GM23338 (cell line): Measurements from ENCODE around the gene ITPR2. TPM values are rescaled to one million over a fixed set of nuclear protein-coding genes. Genes with fewer than 3 reads are reported as not detected.

Source experiments
- ATAC-seq: fragments of 200-7000 bp; cut with Tn5 transposase; 3 replicates; pipeline ENCODE4 v1.9.1; 2020
- DNase-seq: peaks from one replicate; pipeline ENCODE4 v3.0.0-alpha.2; 2015; ENCODE audit warnings: low spot score
- H2AFZ ChIP-seq: fragments of 200-600 bp; sonication (generic); 2 replicates; pipeline ENCODE4 v1.8.0; 2016; ENCODE audit warnings: antibody characterized with exemption, mild to moderate bottlenecking, moderate library complexity
- H3F3A ChIP-seq: fragments of 200-600 bp; sonication (generic); replicated peaks from 2 replicates; pipeline ENCODE4 v1.8.0; 2017; ENCODE audit warnings: antibody characterized with exemption, mixed run types, low read depth
- H3K27ac ChIP-seq: fragments of 200-600 bp; sonication (generic); 2 replicates; pipeline ENCODE4 v1.6.1; 2016; ENCODE audit warnings: low read depth
- H3K27me3 ChIP-seq: fragments of 200-600 bp; sonication (generic); 2 replicates; pipeline ENCODE4 v1.8.0; 2016; ENCODE audit warnings: mild to moderate bottlenecking, mixed run types, moderate library complexity; ENCODE audit not compliant: insufficient read depth
- H3K36me3 ChIP-seq: fragments of 200-600 bp; sonication (generic); 2 replicates; pipeline ENCODE4 v1.8.0; 2016; ENCODE audit warnings: mild to moderate bottlenecking; ENCODE audit not compliant: insufficient read depth
- H3K4me1 ChIP-seq: fragments of 200-600 bp; sonication (generic); 2 replicates; pipeline ENCODE4 v1.8.0; 2016; ENCODE audit warnings: mild to moderate bottlenecking, moderate library complexity; ENCODE audit not compliant: insufficient read depth
- H3K4me2 ChIP-seq: fragments of 200-600 bp; sonication (generic); 2 replicates; pipeline ENCODE4 v1.7.1; 2017; ENCODE audit warnings: mixed run types
- H3K4me3 ChIP-seq: fragments of 200-600 bp; sonication (generic); 2 replicates; pipeline ENCODE4 v1.6.1; 2016; ENCODE audit warnings: mixed run types
- H3K79me2 ChIP-seq: fragments of 200-600 bp; sonication (generic); replicated peaks from 2 replicates; pipeline ENCODE4 v1.8.0; 2017; ENCODE audit warnings: mild to moderate bottlenecking; ENCODE audit not compliant: insufficient read depth
- H3K9me2 ChIP-seq: fragments of 200-600 bp; sonication (generic); 2 replicates; pipeline ENCODE4 v1.8.0; 2017; ENCODE audit not compliant: insufficient read depth
- H4K20me1 ChIP-seq: fragments of 200-600 bp; sonication (generic); replicated peaks from 2 replicates; pipeline ENCODE4 v1.8.0; 2017; ENCODE audit warnings: mild to moderate bottlenecking; ENCODE audit not compliant: insufficient read depth
- H3K27ac Mint-ChIP-seq: 2 replicates; pipeline ENCODE4 v1.8.0; 2020; ENCODE audit warnings: inconsistent platforms, mild to moderate bottlenecking, moderate library complexity, mixed read lengths
- H3K27me3 Mint-ChIP-seq: 3 replicates; pipeline ENCODE4 v1.8.0; 2022; ENCODE audit warnings: low read depth, mild to moderate bottlenecking, moderate library complexity, mixed read lengths, inconsistent platforms; ENCODE audit not compliant: insufficient read depth, poor library complexity
- H3K36me3 Mint-ChIP-seq: 3 replicates; pipeline ENCODE4 v1.8.0; 2021; ENCODE audit warnings: low read depth, mild to moderate bottlenecking, inconsistent platforms, moderate library complexity, mixed read lengths
- H3K4me1 Mint-ChIP-seq: 3 replicates; pipeline ENCODE4 v1.8.0; 2020; ENCODE audit warnings: mild to moderate bottlenecking, inconsistent platforms, mixed read lengths
- H3K4me3 Mint-ChIP-seq: 3 replicates; pipeline ENCODE4 v1.8.0; 2021; ENCODE audit warnings: moderate library complexity, mild to moderate bottlenecking, inconsistent platforms, mixed read lengths
- H3K9me3 Mint-ChIP-seq: 3 replicates; pipeline ENCODE4 v1.8.0; 2020; ENCODE audit warnings: moderate library complexity, mild to moderate bottlenecking, inconsistent platforms, mixed read lengths
- CREB1 ChIP-seq: fragments of 250-450 bp; sonication (Bioruptor Pico); IDR thresholded peaks from 2 replicates; pipeline ENCODE4 v1.5.0; 2020; ENCODE audit warnings: low read depth, mild to moderate bottlenecking, moderate library complexity
- EZH2 ChIP-seq: fragments of 200-600 bp; sonication (generic); IDR thresholded peaks from one replicate; pipeline ENCODE4 v1.8.0; 2017; ENCODE audit warnings: antibody characterized with exemption, mild to moderate bottlenecking, low read depth; ENCODE audit not compliant: unreplicated experiment
- EZH2phosphoT487 ChIP-seq: fragments of 200-600 bp; sonication (generic); IDR thresholded peaks from one replicate; pipeline ENCODE4 v1.8.1; 2018; ENCODE audit warnings: antibody characterized with exemption; ENCODE audit not compliant: unreplicated experiment
- POLR2AphosphoS5 ChIP-seq: IDR thresholded peaks from 2 replicates; pipeline ENCODE4 v1.6.1; 2016; ENCODE audit warnings: antibody characterized with exemption, low read depth
- ZNF331 ChIP-seq: fragments of 250-450 bp; sonication (Bioruptor Pico); IDR thresholded peaks from 2 replicates; pipeline ENCODE4 v1.5.0; 2020; ENCODE audit warnings: low read depth, mild to moderate bottlenecking, moderate library complexity
- polyA plus RNA-seq: library from polyadenylated mRNA; unstranded; fragments of >200 nt; fragmentation: Nextera tagmentation; extraction: Ambion mirVana; gene quantifications from 2 replicates; pipeline ENCODE4 v1.2.1, GENCODE V29; 2016
- total RNA-seq: library from RNA; depleted of rRNA; stranded (reverse); fragments of >200 nt; shearing (Covaris generic); gene quantifications from 2 replicates; pipeline ENCODE4 v1.2.3, GENCODE V29; 2014
- TF ChIP-seq, protein P1 (sequence below), 2 experiments: fragments of 200-600 bp in 1 of 2; sonication (generic) in 1 of 2; conservative IDR thresholded peaks; 2 replicates each; pipeline versions ENCODE4 v1.5.1 to v1.6.1; 2016 to 2017; ENCODE audit warnings: antibody characterized with exemption in 2 of 2, low read depth in 2 of 2, mild to moderate bottlenecking in 2 of 2, moderate library complexity in 1 of 2
- TF ChIP-seq, protein P2 (sequence below): fragments of 250-450 bp; sonication (Bioruptor Pico); IDR thresholded peaks from 2 replicates; pipeline ENCODE4 v1.5.0; 2020; ENCODE audit warnings: mild to moderate bottlenecking, moderate library complexity
- TF ChIP-seq, protein P3 (sequence below): IDR thresholded peaks from 2 replicates; pipeline ENCODE4 v1.6.1; 2016; ENCODE audit warnings: antibody characterized with exemption

The ITPR2 gene
- total and polyA plus RNA-seq, 2 experiments from 2014 or later, result 44.5 to 65.2 TPM

DNA sequence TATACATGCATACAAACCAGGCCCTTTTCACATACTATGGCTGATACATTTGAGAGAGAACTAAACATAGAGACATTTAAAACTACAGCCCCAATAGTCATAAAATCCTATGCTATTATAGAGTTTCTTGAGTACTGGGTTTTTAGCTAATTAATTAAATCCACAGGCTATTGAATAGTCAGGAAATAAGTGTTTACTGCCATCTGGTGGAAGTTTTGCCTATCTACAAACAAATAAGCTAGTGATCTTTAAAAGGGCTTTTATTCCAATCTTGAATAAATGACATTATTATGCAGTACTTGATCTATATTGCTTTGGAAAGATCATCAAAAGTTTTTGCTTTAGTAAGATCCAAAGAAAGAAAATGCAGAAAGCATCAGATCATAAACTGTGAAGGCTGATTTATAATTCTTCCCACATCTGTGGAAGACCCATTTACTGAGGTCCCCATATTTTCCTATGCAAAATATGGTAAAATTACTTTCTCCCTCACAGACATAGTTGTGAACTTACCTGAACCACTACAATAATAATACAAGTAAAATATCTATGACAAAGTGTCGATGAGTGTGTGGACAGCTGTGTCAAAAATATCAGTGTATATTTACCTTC is 131.3 kb downstream of the ITPR2 start:
- H3K9me3 Mint-ChIP-seq, result no peaks in the 10 kb centered on the region; the same call in 2 of the 3 replicates
- H3K36me3 Mint-ChIP-seq, result peaks cover 23% of the 10 kb centered on the region
- no peaks in the 10 kb centered on the region for H3F3A ChIP-seq
- H3K4me3 ChIP-seq, result no peak overlapping the region
- no peak overlapping the region for H3K4me2 ChIP-seq
- H3K27me3 ChIP-seq, result no peaks in the 10 kb centered on the region
- peak overlapping the region; percentile 8; the same call in 1 of the 2 replicates for H3K27ac Mint-ChIP-seq
- H3K27ac ChIP-seq, result no peak overlapping the region
- no peak overlapping the region for H3K4me3 Mint-ChIP-seq
- H3K79me2 ChIP-seq, result no peaks in the 10 kb centered on the region
- no peaks in the 10 kb centered on the region for H4K20me1 ChIP-seq
- H3K36me3 ChIP-seq, result peaks cover 4% of the 10 kb centered on the region; the same call in 1 of the 2 replicates
- DNase-seq, result peak; percentile 74
- H2AFZ ChIP-seq, result no peak overlapping the region
- TF ChIP-seq, protein P1, sequence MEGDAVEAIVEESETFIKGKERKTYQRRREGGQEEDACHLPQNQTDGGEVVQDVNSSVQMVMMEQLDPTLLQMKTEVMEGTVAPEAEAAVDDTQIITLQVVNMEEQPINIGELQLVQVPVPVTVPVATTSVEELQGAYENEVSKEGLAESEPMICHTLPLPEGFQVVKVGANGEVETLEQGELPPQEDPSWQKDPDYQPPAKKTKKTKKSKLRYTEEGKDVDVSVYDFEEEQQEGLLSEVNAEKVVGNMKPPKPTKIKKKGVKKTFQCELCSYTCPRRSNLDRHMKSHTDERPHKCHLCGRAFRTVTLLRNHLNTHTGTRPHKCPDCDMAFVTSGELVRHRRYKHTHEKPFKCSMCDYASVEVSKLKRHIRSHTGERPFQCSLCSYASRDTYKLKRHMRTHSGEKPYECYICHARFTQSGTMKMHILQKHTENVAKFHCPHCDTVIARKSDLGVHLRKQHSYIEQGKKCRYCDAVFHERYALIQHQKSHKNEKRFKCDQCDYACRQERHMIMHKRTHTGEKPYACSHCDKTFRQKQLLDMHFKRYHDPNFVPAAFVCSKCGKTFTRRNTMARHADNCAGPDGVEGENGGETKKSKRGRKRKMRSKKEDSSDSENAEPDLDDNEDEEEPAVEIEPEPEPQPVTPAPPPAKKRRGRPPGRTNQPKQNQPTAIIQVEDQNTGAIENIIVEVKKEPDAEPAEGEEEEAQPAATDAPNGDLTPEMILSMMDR (conservative IDR thresholded peaks at IDR 0.05; ENCODE audit: low read depth in 2 of 2), result peak in 1 of 2 experiments; percentile 94; a peak in 3 of 4 replicates
- no peak for TF ChIP-seq POLR2AphosphoS5
- TF ChIP-seq ZNF331 (CRISPR knock-in tag), result no peak
- TF ChIP-seq EZH2, result no peak
- no peak for TF ChIP-seq EZH2phosphoT487
- no peaks in the 10 kb centered on the region for H3K9me2 ChIP-seq
- peak; percentile 40; the same call in 1 of the 3 replicates for ATAC-seq
- H3K4me1 ChIP-seq, result peaks cover 10% of the 10 kb centered on the region; the same call in 1 of the 2 replicates
- H3K4me1 Mint-ChIP-seq, result peaks cover 11% of the 10 kb centered on the region
- no peaks in the 10 kb centered on the region for H3K27me3 Mint-ChIP-seq

DNA sequence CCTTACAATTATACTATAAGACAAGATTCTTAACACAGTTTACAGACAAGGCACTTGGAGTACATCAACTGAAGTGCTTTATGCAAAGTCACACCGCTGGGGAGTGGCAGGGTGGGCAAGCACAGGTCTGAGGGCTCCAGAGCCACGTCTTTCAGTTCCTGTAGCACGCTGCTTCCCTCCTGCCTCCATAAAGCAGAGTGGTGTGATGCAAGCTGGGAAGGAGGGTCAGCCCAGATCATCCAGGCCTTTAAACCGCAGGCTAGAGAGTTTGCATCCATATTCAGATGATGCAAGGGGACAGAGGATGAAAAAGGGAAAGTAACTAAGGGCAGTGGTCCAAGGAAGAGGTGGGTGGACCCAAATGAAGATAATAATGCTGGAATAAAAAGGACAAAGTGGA is 132.6 kb downstream of the ITPR2 start:
- no peak overlapping the region for H3K4me3 Mint-ChIP-seq
- Histone ChIP-seq H4K20me1 (no peaks in the 10 kb centered on the region), H3K4me3 (no peak overlapping the region), H3K9me2 (no peaks in the 10 kb centered on the region), H3K4me2 (no peak overlapping the region), H3K79me2 (no peaks in the 10 kb centered on the region), H3K27me3 (no peaks in the 10 kb centered on the region), H3K27ac (peak overlapping the region; percentile 12; the same call in 1 of the 2 replicates), H3F3A (no peaks in the 10 kb centered on the region), H3K4me1 (peaks cover 3% of the 10 kb centered on the region; the same call in 1 of the 2 replicates), H3K36me3 (peaks cover 6% of the 10 kb centered on the region; the same call in 1 of the 2 replicates), H2AFZ (no peak overlapping the region)
- H3K9me3 Mint-ChIP-seq, result no peaks in the 10 kb centered on the region; the same call in 2 of the 3 replicates
- ATAC-seq (peak; percentile 35; the same call in 2 of the 3 replicates), DNase-seq (no peak)
- TF ChIP-seq EZH2 (no peak), CREB1 (no peak), ZNF331 (CRISPR knock-in tag) (no peak), EZH2phosphoT487 (no peak)
- TF ChIP-seq, protein P2, sequence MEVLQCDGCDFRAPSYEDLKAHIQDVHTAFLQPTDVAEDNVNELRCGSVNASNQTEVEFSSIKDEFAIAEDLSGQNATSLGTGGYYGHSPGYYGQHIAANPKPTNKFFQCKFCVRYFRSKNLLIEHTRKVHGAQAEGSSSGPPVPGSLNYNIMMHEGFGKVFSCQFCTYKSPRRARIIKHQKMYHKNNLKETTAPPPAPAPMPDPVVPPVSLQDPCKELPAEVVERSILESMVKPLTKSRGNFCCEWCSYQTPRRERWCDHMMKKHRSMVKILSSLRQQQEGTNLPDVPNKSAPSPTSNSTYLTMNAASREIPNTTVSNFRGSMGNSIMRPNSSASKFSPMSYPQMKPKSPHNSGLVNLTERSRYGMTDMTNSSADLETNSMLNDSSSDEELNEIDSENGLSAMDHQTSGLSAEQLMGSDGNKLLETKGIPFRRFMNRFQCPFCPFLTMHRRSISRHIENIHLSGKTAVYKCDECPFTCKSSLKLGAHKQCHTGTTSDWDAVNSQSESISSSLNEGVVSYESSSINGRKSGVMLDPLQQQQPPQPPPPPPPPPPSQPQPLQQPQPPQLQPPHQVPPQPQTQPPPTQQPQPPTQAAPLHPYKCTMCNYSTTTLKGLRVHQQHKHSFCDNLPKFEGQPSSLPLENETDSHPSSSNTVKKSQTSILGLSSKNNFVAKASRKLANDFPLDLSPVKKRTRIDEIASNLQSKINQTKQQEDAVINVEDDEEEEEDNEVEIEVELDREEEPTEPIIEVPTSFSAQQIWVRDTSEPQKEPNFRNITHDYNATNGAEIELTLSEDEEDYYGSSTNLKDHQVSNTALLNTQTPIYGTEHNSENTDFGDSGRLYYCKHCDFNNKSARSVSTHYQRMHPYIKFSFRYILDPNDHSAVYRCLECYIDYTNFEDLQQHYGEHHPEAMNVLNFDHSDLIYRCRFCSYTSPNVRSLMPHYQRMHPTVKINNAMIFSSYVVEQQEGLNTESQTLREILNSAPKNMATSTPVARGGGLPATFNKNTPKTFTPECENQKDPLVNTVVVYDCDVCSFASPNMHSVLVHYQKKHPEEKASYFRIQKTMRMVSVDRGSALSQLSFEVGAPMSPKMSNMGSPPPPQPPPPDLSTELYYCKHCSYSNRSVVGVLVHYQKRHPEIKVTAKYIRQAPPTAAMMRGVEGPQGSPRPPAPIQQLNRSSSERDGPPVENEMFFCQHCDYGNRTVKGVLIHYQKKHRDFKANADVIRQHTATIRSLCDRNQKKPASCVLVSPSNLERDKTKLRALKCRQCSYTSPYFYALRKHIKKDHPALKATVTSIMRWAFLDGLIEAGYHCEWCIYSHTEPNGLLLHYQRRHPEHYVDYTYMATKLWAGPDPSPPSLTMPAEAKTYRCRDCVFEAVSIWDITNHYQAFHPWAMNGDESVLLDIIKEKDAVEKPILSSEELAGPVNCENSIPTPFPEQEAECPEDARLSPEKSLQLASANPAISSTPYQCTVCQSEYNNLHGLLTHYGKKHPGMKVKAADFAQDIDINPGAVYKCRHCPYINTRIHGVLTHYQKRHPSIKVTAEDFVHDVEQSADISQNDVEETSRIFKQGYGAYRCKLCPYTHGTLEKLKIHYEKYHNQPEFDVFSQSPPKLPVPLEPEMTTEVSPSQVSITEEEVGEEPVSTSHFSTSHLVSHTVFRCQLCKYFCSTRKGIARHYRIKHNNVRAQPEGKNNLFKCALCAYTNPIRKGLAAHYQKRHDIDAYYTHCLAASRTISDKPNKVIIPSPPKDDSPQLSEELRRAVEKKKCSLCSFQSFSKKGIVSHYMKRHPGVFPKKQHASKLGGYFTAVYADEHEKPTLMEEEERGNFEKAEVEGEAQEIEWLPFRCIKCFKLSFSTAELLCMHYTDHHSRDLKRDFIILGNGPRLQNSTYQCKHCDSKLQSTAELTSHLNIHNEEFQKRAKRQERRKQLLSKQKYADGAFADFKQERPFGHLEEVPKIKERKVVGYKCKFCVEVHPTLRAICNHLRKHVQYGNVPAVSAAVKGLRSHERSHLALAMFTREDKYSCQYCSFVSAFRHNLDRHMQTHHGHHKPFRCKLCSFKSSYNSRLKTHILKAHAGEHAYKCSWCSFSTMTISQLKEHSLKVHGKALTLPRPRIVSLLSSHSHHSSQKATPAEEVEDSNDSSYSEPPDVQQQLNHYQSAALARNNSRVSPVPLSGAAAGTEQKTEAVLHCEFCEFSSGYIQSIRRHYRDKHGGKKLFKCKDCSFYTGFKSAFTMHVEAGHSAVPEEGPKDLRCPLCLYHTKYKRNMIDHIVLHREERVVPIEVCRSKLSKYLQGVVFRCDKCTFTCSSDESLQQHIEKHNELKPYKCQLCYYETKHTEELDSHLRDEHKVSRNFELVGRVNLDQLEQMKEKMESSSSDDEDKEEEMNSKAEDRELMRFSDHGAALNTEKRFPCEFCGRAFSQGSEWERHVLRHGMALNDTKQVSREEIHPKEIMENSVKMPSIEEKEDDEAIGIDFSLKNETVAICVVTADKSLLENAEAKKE (CRISPR knock-in tag), result no peak
- TF ChIP-seq, protein P3, sequence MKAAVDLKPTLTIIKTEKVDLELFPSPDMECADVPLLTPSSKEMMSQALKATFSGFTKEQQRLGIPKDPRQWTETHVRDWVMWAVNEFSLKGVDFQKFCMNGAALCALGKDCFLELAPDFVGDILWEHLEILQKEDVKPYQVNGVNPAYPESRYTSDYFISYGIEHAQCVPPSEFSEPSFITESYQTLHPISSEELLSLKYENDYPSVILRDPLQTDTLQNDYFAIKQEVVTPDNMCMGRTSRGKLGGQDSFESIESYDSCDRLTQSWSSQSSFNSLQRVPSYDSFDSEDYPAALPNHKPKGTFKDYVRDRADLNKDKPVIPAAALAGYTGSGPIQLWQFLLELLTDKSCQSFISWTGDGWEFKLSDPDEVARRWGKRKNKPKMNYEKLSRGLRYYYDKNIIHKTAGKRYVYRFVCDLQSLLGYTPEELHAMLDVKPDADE, result no peak
- H3K4me1 Mint-ChIP-seq, result peaks cover 11% of the 10 kb centered on the region
- H3K27ac Mint-ChIP-seq, result peak overlapping the region; percentile 66
- H3K27me3 Mint-ChIP-seq, result no peaks in the 10 kb centered on the region
- peaks cover 36% of the 10 kb centered on the region for H3K36me3 Mint-ChIP-seq
